GM13977 (cell line): ENCODE data around the gene TSPAN3.

Experiments used
- DNase-seq: peaks from one replicate; pipeline ENCODE4 v3.0.0; 2012; ENCODE audit warnings: low spot score
- in situ Hi-C: fragments of 300-500 bp; cut with MboI; formaldehyde crosslinking; loops from one replicate; pipeline ENCODE4 v1.12.0; 2022; ENCODE audit warnings: low sequenced_read_pairs, low pct_unique_long_range_greater_than_20kb, mixed read lengths, inconsistent platforms; ENCODE audit not compliant: unreplicated experiment
- TF ChIP-seq, protein P1 (sequence below): IDR thresholded peaks from 2 replicates; pipeline ENCODE4 v1.5.1; 2012; ENCODE audit warnings: mild to moderate bottlenecking, control low read depth; ENCODE audit not compliant: insufficient read depth; ENCODE audit errors: extremely low read depth, missing control alignments

The TSPAN3 gene

GRCh38 chr15:77029166-77030047 lies 41.5 kb downstream of the TSPAN3 start:
- in situ Hi-C loops = no loop called here
- TF ChIP-seq, protein P1, sequence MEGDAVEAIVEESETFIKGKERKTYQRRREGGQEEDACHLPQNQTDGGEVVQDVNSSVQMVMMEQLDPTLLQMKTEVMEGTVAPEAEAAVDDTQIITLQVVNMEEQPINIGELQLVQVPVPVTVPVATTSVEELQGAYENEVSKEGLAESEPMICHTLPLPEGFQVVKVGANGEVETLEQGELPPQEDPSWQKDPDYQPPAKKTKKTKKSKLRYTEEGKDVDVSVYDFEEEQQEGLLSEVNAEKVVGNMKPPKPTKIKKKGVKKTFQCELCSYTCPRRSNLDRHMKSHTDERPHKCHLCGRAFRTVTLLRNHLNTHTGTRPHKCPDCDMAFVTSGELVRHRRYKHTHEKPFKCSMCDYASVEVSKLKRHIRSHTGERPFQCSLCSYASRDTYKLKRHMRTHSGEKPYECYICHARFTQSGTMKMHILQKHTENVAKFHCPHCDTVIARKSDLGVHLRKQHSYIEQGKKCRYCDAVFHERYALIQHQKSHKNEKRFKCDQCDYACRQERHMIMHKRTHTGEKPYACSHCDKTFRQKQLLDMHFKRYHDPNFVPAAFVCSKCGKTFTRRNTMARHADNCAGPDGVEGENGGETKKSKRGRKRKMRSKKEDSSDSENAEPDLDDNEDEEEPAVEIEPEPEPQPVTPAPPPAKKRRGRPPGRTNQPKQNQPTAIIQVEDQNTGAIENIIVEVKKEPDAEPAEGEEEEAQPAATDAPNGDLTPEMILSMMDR = no peak
- no peak for DNase-seq

- TF ChIP-seq, protein P1 = no peak
- DNase-seq = no peak
- in situ Hi-C loops = no loop called here
Observed at GRCh38 chr15:77028451-77029165, 42.3 kb downstream of the TSPAN3 start.

DNA sequence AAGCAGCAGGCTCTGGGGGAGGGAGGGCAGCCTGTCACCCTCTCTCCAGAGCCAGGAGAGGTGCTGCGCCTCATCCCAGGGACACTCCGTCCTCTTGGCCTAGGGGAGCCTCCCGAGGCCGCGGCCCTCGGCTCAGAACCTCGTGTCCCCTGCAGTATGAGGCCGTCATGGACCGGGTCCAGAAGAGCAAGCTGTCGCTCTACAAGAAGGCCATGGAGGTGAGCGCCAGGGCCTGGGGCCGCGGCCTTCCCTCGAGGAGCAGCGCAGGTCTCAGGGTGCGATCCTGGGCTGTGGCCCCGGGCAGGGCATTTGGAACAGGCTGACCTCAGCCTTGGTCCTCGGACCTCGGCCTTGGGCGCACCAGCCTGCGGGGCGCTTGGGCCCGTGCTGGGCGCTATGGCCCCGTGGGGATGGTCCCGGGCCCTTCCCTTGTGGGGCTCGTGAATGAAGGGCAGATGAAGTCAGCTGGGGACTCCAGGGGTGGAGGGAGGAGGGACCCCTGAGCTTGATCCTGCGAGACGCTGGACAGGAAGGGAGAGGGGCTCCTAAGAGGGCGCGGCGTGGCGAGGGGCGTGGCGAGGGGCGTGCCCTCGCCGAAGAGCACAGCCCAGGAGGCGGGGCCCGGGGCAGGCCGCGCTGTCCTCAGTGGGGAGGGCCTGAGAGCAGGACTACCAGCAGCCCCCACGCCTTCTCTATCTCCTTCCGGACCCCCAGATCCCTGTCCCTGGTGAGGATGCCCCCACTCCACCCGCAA lies 43.0 kb downstream of the TSPAN3 start:
- DNase-seq = no peak
- TF ChIP-seq, protein P1 = no peak
- in situ Hi-C loops = no loop called here

DNA sequence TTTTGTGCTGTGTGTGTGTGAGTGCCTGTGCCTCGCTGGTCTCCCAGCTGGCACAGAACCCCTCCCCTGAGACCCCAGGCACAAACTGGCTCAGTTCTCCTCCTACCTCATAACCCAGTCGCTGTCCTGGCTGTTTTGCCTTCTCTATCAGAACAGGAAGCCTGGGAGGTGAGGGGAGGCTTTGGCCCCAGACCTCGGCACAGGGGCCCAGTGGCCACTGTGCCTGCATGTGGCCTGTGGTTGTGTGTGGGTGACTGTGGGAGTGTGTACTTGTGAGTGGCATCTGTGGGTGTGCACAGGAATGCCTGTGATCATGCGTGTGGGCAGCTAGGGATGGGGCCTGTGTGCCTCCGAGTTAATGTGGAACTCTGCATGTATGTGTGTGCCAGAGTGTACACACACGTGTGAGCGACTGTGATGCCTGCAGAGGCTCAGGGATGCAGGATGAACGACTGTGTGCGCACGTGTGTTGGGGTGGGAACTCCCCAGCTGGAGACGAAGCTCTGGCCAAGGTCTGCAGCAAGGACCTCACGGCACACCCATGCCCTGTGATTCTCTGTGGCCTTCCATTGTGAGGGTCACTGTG lies 43.7 kb downstream of the TSPAN3 start:
- TF ChIP-seq, protein P1 = no peak
- no peak for DNase-seq
- in situ Hi-C loops = no loop called here

DNA sequence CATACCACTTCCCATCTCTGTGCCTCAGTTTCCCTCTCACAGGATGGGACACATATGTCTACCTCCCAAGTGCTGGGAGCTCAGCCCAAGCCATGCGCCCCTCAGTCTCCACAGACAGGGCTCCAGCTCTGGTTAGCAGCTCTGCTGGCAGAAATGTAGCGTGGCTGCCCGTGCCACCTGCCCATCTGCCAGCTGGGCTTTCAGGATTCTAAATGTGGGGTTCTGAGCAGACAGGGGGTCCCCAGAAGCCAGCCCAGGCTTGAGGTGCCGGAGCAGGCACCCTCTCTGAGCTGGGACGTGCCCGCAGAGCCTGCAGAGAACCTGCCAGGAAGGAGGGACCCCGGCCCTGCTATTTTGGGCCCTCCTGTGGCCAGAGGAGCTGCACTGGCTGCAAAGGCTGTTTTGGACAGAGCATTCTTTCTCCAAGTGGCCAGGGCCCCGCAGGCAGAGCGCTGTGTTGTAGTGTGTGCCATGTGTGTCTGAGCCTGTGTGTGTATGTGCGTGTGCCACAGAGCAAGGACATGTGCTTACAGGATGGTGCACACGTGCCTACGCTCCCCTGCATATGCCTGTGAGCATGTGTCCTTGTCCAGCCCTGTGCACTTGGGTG lies 44.3 kb downstream of the TSPAN3 start:
- in situ Hi-C loops = no loop called here
- TF ChIP-seq, protein P1 = no peak
- DNase-seq = no peak
